Thymus (tissue), 11 donors: ENCODE results near the gene FBXO34. TPM values are rescaled to one million over a fixed set of nuclear protein-coding genes. Genes with fewer than 3 reads are reported as not detected.

ENCODE experiments used
- DNase-seq, 9 donors: peaks; one replicate each; pipeline ENCODE4 v3.0.0-alpha.2; 2013; ENCODE audit warnings: low spot score in 9 of 9, low read depth in 6 of 9, missing footprints in 1 of 9
- H3K27ac ChIP-seq, 2 donors: one replicate each; pipeline ENCODE4 v1.5.1; 2013; ENCODE audit warnings: control low read depth in 1 of 2, low read depth in 1 of 2, low read length in 1 of 2, mild to moderate bottlenecking in 1 of 2, moderate library complexity in 1 of 2
- H3K27me3 ChIP-seq, 2 donors: one replicate each; pipeline ENCODE4 v1.5.1; 2013; ENCODE audit warnings: low read length in 1 of 2; ENCODE audit not compliant: control insufficient read depth in 2 of 2, insufficient read depth in 1 of 2
- H3K36me3 ChIP-seq, 2 donors: one replicate each; pipeline ENCODE4 v1.5.1; 2013; ENCODE audit warnings: low read length in 1 of 2, mild to moderate bottlenecking in 1 of 2, moderate library complexity in 1 of 2; ENCODE audit not compliant: control insufficient read depth in 2 of 2, insufficient read depth in 2 of 2
- H3K4me1 ChIP-seq, 2 donors: one replicate each; pipeline ENCODE4 v1.5.1; 2013; ENCODE audit warnings: low read length in 2 of 2; ENCODE audit not compliant: control insufficient read depth in 2 of 2, insufficient read depth in 2 of 2
- H3K4me3 ChIP-seq, 2 donors: one replicate each; pipeline ENCODE4 v1.5.1; 2013; ENCODE audit warnings: low read length in 2 of 2, control low read depth in 1 of 2, mild to moderate bottlenecking in 1 of 2
- H3K9me3 ChIP-seq, 2 donors: one replicate each; pipeline ENCODE4 v1.5.1; 2013; ENCODE audit warnings: low read length in 1 of 2, mild to moderate bottlenecking in 1 of 2; ENCODE audit not compliant: control insufficient read depth in 2 of 2, insufficient read depth in 1 of 2
- WGBS: extraction: QIAGEN DNeasy Blood & Tissue Kit; methylation state at CpG from one replicate; pipeline ENCODE4 v1.1.7; 2013; 5-methylcytosine and 5-hydroxymethylcytosine counted together
- polyA plus RNA-seq: library from polyadenylated mRNA; stranded (reverse); fragments of 200-250 nt; gene quantifications from one replicate; pipeline ENCODE4 v1.2.3, GENCODE V29; 2013
- total RNA-seq: library from RNA; stranded (reverse); fragments of 120-200 nt; gene quantifications from one replicate; pipeline ENCODE4 v1.2.4, GENCODE V29; 2013
- donor health status: healthy.

The FBXO34 gene
- total and polyA plus RNA-seq, 2 donors: 15.8 to 23.3 TPM

- no peaks in the 10 kb centered on the region for H3K4me1 ChIP-seq
- peaks cover 15 to 47% of the 10 kb centered on the region in 2 donors for H3K36me3 ChIP-seq
- H3K4me3 ChIP-seq: no peak overlapping the region
- DNase-seq: no peak
- H3K9me3 ChIP-seq: no peaks in the 10 kb centered on the region
- H3K27ac ChIP-seq: no peak overlapping the region
- 96% methylated on average over 3 of the region's 3 CpGs for WGBS
- no peaks in the 10 kb centered on the region for H3K27me3 ChIP-seq
Measured at GRCh38 chr14:55384536-55384935, 113.3 kb downstream of the FBXO34 start.

- H3K27me3 ChIP-seq: no peaks in the 10 kb centered on the region
- no peaks in the 10 kb centered on the region for H3K4me1 ChIP-seq
- H3K36me3 ChIP-seq: peaks cover 15 to 40% of the 10 kb centered on the region in 2 donors
- DNase-seq: no peak
- no peak overlapping the region for H3K4me3 ChIP-seq
- no peaks in the 10 kb centered on the region for H3K9me3 ChIP-seq
- 91% methylated on average over 6 of the region's 6 CpGs for whole genome bisulfite sequencing
- H3K27ac ChIP-seq: no peak overlapping the region
Measured at GRCh38 chr14:55386037-55386808, 115.0 kb downstream of the FBXO34 start.

- over 99% methylated on average over 4 of the region's 4 CpGs for WGBS
- DNase-seq: no peak
- no peaks in the 10 kb centered on the region for H3K27me3 ChIP-seq
- H3K9me3 ChIP-seq: no peaks in the 10 kb centered on the region
- H3K27ac ChIP-seq: no peak overlapping the region
- H3K4me3 ChIP-seq: no peak overlapping the region
- no peaks in the 10 kb centered on the region for H3K4me1 ChIP-seq
- peaks cover 8 to 34% of the 10 kb centered on the region in 2 donors for H3K36me3 ChIP-seq
Measured at GRCh38 chr14:55387121-55387520, 115.9 kb downstream of the FBXO34 start.

- H3K4me1 ChIP-seq: no peaks in the 10 kb centered on the region
- peaks cover 8 to 34% of the 10 kb centered on the region in 2 donors for H3K36me3 ChIP-seq
- H3K27ac ChIP-seq: no peak overlapping the region
- H3K9me3 ChIP-seq: no peaks in the 10 kb centered on the region
- H3K4me3 ChIP-seq: no peak overlapping the region
- no peak for DNase-seq
- H3K27me3 ChIP-seq: no peaks in the 10 kb centered on the region
Measured at GRCh38 chr14:55388160-55388559, 116.9 kb downstream of the FBXO34 start.

- Histone ChIP-seq H3K36me3 (peaks cover 8 to 31% of the 10 kb centered on the region in 2 donors), H3K27me3 (no peaks in the 10 kb centered on the region), H3K9me3 (no peaks in the 10 kb centered on the region), H3K4me1 (no peaks in the 10 kb centered on the region), H3K27ac (no peak overlapping the region), H3K4me3 (no peak overlapping the region)
- WGBS: 96% methylated on average over 4 of the region's 4 CpGs
- DNase-seq: no peak
Measured at GRCh38 chr14:55389330-55389729, 118.1 kb downstream of the FBXO34 start.

GRCh38 chr14:55398679-55399078 is 127.5 kb downstream of the FBXO34 start:
- 95% methylated on average over 5 of the region's 5 CpGs for WGBS
- Histone ChIP-seq H3K36me3 (peaks cover 5 to 12% of the 10 kb centered on the region in 2 donors), H3K27me3 (no peaks in the 10 kb centered on the region), H3K9me3 (no peaks in the 10 kb centered on the region), H3K27ac (no peak overlapping the region), H3K4me1 (no peaks in the 10 kb centered on the region), H3K4me3 (no peak overlapping the region)
- DNase-seq: no peak

- H3K4me1 ChIP-seq: no peaks in the 10 kb centered on the region
- H3K36me3 ChIP-seq: peaks cover 5 to 12% of the 10 kb centered on the region in 2 donors
- H3K9me3 ChIP-seq: no peaks in the 10 kb centered on the region
- no peak for DNase-seq
- no peaks in the 10 kb centered on the region for H3K27me3 ChIP-seq
- no peak overlapping the region for H3K4me3 ChIP-seq
- WGBS: 98% methylated on average over 1 of the region's 1 CpG
- no peak overlapping the region for H3K27ac ChIP-seq
Measured at GRCh38 chr14:55399183-55399582, 128.0 kb downstream of the FBXO34 start.

GRCh38 chr14:55399852-55400251 is 128.6 kb downstream of the FBXO34 start:
- H3K27ac ChIP-seq: no peak overlapping the region
- H3K9me3 ChIP-seq: no peaks in the 10 kb centered on the region
- no peak overlapping the region for H3K4me3 ChIP-seq
- no peaks in the 10 kb centered on the region for H3K27me3 ChIP-seq
- 92% methylated on average over 2 of the region's 2 CpGs for WGBS
- no peaks in the 10 kb centered on the region for H3K4me1 ChIP-seq
- H3K36me3 ChIP-seq: peaks cover 1 to 8% of the 10 kb centered on the region in 2 donors
- DNase-seq: no peak

GRCh38 chr14:55401751-55402150 is 130.5 kb downstream of the FBXO34 start:
- no peaks in the 10 kb centered on the region for H3K27me3 ChIP-seq
- 91% methylated on average over 6 of the region's 6 CpGs for WGBS
- H3K27ac ChIP-seq: no peak overlapping the region
- no peak overlapping the region for H3K4me3 ChIP-seq
- no peaks in the 10 kb centered on the region for H3K9me3 ChIP-seq
- H3K4me1 ChIP-seq: no peaks in the 10 kb centered on the region
- no peaks in the 10 kb centered on the region for H3K36me3 ChIP-seq
- DNase-seq: no peak
